Activated CD4-positive, alpha-beta T cell treated with anti-CD3 and anti-CD28 coated beads for 48 hours (primary cell): ENCODE results near the gene SDK2.
A peak's percentile ranks its signal among the peaks of the same experiment; 100 is the strongest.

Source experiments
- DNase-seq: peaks from one replicate; pipeline ENCODE4 v3.0.0-alpha.2; 2020

SDK2 gene

GRCh38 chr17:73644145-73645049 is at the start of gene SDK2:
TSS of gene SDK2 (minus strand) at chr17:73644445. CDS start at chr17:73644088, 357 bp downstream.
- no peak for DNase-seq

GRCh38 chr17:73693071-73693470 is 48.8 kb upstream of the SDK2 start:
- no peak for DNase-seq

GRCh38 chr17:73691321-73691766 is 47.1 kb upstream of the SDK2 start:
- DNase-seq, result no peak

- no peak for DNase-seq
Observed at GRCh38 chr17:73690676-73691075, 46.4 kb upstream of the SDK2 start.

GRCh38 chr17:73689596-73690275 is 45.5 kb upstream of the SDK2 start:
- DNase-seq, result no peak

GRCh38 chr17:73686961-73687360 is 42.7 kb upstream of the SDK2 start:
- no peak for DNase-seq

GRCh38 chr17:73686126-73686525 is 41.9 kb upstream of the SDK2 start:
- DNase-seq, result no peak

GRCh38 chr17:73684183-73684582 is 39.9 kb upstream of the SDK2 start:
- no peak for DNase-seq

GRCh38 chr17:73683771-73684170 is 39.5 kb upstream of the SDK2 start:
- no peak for DNase-seq

- no peak for DNase-seq
Observed at GRCh38 chr17:73681946-73682345, 37.7 kb upstream of the SDK2 start.

GRCh38 chr17:73679476-73679875 is 35.2 kb upstream of the SDK2 start:
- DNase-seq, result no peak

GRCh38 chr17:73678999-73679398 is 34.8 kb upstream of the SDK2 start:
- DNase-seq, result no peak

GRCh38 chr17:73669771-73670170 is 25.5 kb upstream of the SDK2 start:
- no peak for DNase-seq

- DNase-seq, result no peak
Observed at GRCh38 chr17:73667181-73667959, 23.1 kb upstream of the SDK2 start.

GRCh38 chr17:73663614-73664013 is 19.4 kb upstream of the SDK2 start:
- no peak for DNase-seq

GRCh38 chr17:73660366-73660765 is 16.1 kb upstream of the SDK2 start:
- DNase-seq, result no peak

- no peak for DNase-seq
Observed at GRCh38 chr17:73658821-73659515, 14.7 kb upstream of the SDK2 start.

GRCh38 chr17:73657473-73658116 is 13.3 kb upstream of the SDK2 start:
- peak; percentile 39 for DNase-seq

GRCh38 chr17:73654241-73654640 is 10.0 kb upstream of the SDK2 start:
- no peak for DNase-seq

GRCh38 chr17:73653810-73654209 is 9.6 kb upstream of the SDK2 start:
- no peak for DNase-seq

GRCh38 chr17:73652886-73653480 is 8.7 kb upstream of the SDK2 start:
- DNase-seq, result no peak
